Glomerular endothelial cell (primary cell): Measurements from ENCODE around the gene KCNK3. TPM values are rescaled to one million over a fixed set of nuclear protein-coding genes. Genes with fewer than 3 reads are reported as not detected.
"Not testable (repeated sequence)": the region's sequence is repeated elsewhere in the genome, so short reads cannot be mapped to it uniquely, and the experiment has no call there.

Experiments
- DNase-seq: peaks from one replicate; pipeline ENCODE4 v3.0.0-alpha.2; 2011; ENCODE audit warnings: low read depth, low spot score; ENCODE audit errors: extremely low read depth
- total RNA-seq: library from RNA; depleted of rRNA; stranded (reverse); fragments of >200 nt; gene quantifications from 2 replicates; pipeline ENCODE4 v1.2.3, GENCODE V29; 2015

The KCNK3 gene
- total RNA-seq, 1 donor from 2014 or later, result 1.3 TPM

GRCh38 chr2:26729311-26729710 lies 36.8 kb downstream of the KCNK3 start:
- no peak for DNase-seq

GRCh38 chr2:26730549-26731344 lies 38.2 kb downstream of the KCNK3 start:
- no peak for DNase-seq

- DNase-seq, result no peak
Measured at GRCh38 chr2:26731714-26732113, 39.2 kb downstream of the KCNK3 start.

GRCh38 chr2:26732446-26732845 lies 39.9 kb downstream of the KCNK3 start:
- DNase-seq, result no peak

- DNase-seq, result no peak
Measured at GRCh38 chr2:26733413-26733812, 40.9 kb downstream of the KCNK3 start.

- DNase-seq, result no peak
Measured at GRCh38 chr2:26735097-26735496, 42.6 kb downstream of the KCNK3 start.

- no peak for DNase-seq
Measured at GRCh38 chr2:26735883-26736588, 43.5 kb downstream of the KCNK3 start.

GRCh38 chr2:26737221-26737620 lies 44.7 kb downstream of the KCNK3 start:
- DNase-seq, result no peak

GRCh38 chr2:26738481-26738880 lies 46.0 kb downstream of the KCNK3 start:
- DNase-seq, result no peak

GRCh38 chr2:26739514-26739913 lies 47.0 kb downstream of the KCNK3 start:
- DNase-seq, result no peak

- DNase-seq, result no peak
Measured at GRCh38 chr2:26740346-26740745, 47.8 kb downstream of the KCNK3 start.

- DNase-seq, result no peak
Measured at GRCh38 chr2:26740890-26741302, 48.4 kb downstream of the KCNK3 start.

GRCh38 chr2:26742048-26742770 lies 49.7 kb downstream of the KCNK3 start:
- no peak for DNase-seq

GRCh38 chr2:26743852-26744251 lies 51.3 kb downstream of the KCNK3 start:
- no peak for DNase-seq

- no peak for DNase-seq
Measured at GRCh38 chr2:26744953-26745352, 52.4 kb downstream of the KCNK3 start.

- peak; percentile 51 for DNase-seq
Measured at GRCh38 chr2:26745609-26746327, 53.2 kb downstream of the KCNK3 start.

- DNase-seq, result no peak
Measured at GRCh38 chr2:26746934-26747333, 54.4 kb downstream of the KCNK3 start.

- not testable (repeated sequence) for DNase-seq
Measured at GRCh38 chr2:26749787-26750420, 57.4 kb downstream of the KCNK3 start.

GRCh38 chr2:26750467-26750866 lies 57.9 kb downstream of the KCNK3 start:
- not testable (repeated sequence) for DNase-seq

- DNase-seq, result no peak
Measured at GRCh38 chr2:26752656-26753055, 60.1 kb downstream of the KCNK3 start.
